ENCODE results near the gene UMPS. TPM values are rescaled to one million over a fixed set of nuclear protein-coding genes. Genes with fewer than 3 reads are reported as not detected.

Gene UMPS
- polyA plus RNA-seq, 1 of the 3 experiments (the other 2 are of a cell fraction) = 25.1 TPM

GRCh38 chr3:124696006-124696405, 34.2 kb upstream of the UMPS start:
- Histone ChIP-seq H3K79me2 (ENCODE audit: insufficient read depth) (no peaks in the 10 kb centered on the region), H3K36me3 (replicated peaks in 1 of 2; ENCODE audit: control insufficient read depth in 1 of 2, insufficient read depth in 2 of 2, low read length in 1 of 2) (no peaks in the 10 kb centered on the region), H3K9ac (no peak overlapping the region), H3K9me2 (no peaks in the 10 kb centered on the region), H3K4me3 (ENCODE audit: low read depth in 2 of 2, low read length in 1 of 2) (no peak overlapping the region), H4K20me1 (ENCODE audit: insufficient read depth) (no peaks in the 10 kb centered on the region), H3K4me2 (no peak overlapping the region), H3K4me1 (ENCODE audit: control insufficient read depth in 1 of 2, insufficient read depth in 2 of 2, low read depth in 1 of 2, low read length in 1 of 2) (peaks cover 2 to 7% of the 10 kb centered on the region in 2 experiments; a peak in 1 of 4 replicates), H3K27ac (ENCODE audit: low read depth in 2 of 2, low read length in 1 of 2) (no peak overlapping the region), H2AFZ (ENCODE audit: low read depth) (no peak overlapping the region), H3K27me3 (ENCODE audit: insufficient read depth) (no peaks in the 10 kb centered on the region), H3F3A (replicated peaks; ENCODE audit: insufficient read depth) (no peaks in the 10 kb centered on the region), H3K9me3 (no peaks in the 10 kb centered on the region)
- WGBS (ENCODE audit: low lambda C conversion rate) = 98% methylated on average over 4 of the region's 4 CpGs
- no peak for TF ChIP-seq NRF1 (IDR thresholded peaks at IDR 0.05; ENCODE audit: low read depth, low read length)
- no peak for TF ChIP-seq MXI1 (IDR thresholded peaks at IDR 0.05; ENCODE audit: low read depth, low read length)
- TF ChIP-seq POLR2AphosphoS5 (IDR thresholded peaks at IDR 0.05; ENCODE audit: low read depth, low read length) = no peak
- TF ChIP-seq FOXJ3 (CRISPR knock-in tag; IDR thresholded peaks at IDR 0.05) = no peak
- no peak for TF ChIP-seq SIN3A (IDR thresholded peaks at IDR 0.05; ENCODE audit: borderline replicate concordance, low read depth, low read length)
- no peak for TF ChIP-seq RFX5 (IDR thresholded peaks at IDR 0.05; ENCODE audit: low read length)
- no peak for TF ChIP-seq FOXM1 (IDR thresholded peaks at IDR 0.05; ENCODE audit: low read depth)
- no peak for TF ChIP-seq CHD2 (IDR thresholded peaks at IDR 0.05; ENCODE audit: low read length, partially characterized antibody)
- no peak for TF ChIP-seq CTCF (IDR thresholded peaks at IDR 0.05)
- no peak for TF ChIP-seq GABPA (IDR thresholded peaks at IDR 0.05; ENCODE audit: low read depth)
- TF ChIP-seq REST (IDR thresholded peaks at IDR 0.05; ENCODE audit: low read depth, low read length) = no peak
- ChIA-PET CTCF (interaction anchor here (0.7 to 4.3 kb wide), 4 partner anchors 7 to 136 kb away, joined by 3 to 17 read pairs (median 10); no protein-coding TSS in a partner anchor), POLR2A (interaction anchor here (0.6 kb wide), 1 partner anchor 12 kb away, joined by 3 read pairs; no protein-coding TSS in a partner anchor)
- no peak for DNase-seq

GRCh38 chr3:124697302-124697701, 33.0 kb upstream of the UMPS start:
- H3K4me2 ChIP-seq = no peak overlapping the region
- no peaks in the 10 kb centered on the region for H4K20me1 ChIP-seq (ENCODE audit: insufficient read depth)
- H3K4me3 ChIP-seq (ENCODE audit: low read depth in 2 of 2, low read length in 1 of 2) = no peak overlapping the region
- H3K79me2 ChIP-seq (ENCODE audit: insufficient read depth) = no peaks in the 10 kb centered on the region
- no peak overlapping the region for H3K9ac ChIP-seq
- no peaks in the 10 kb centered on the region for H3K9me3 ChIP-seq
- H3K36me3 ChIP-seq (replicated peaks in 1 of 2; ENCODE audit: control insufficient read depth in 1 of 2, insufficient read depth in 2 of 2, low read length in 1 of 2) = no peaks in the 10 kb centered on the region
- no peaks in the 10 kb centered on the region for H3K27me3 ChIP-seq (ENCODE audit: insufficient read depth)
- H3K9me2 ChIP-seq = no peaks in the 10 kb centered on the region
- ChIA-PET POLR2A (no interaction called here), CTCF (interaction anchor here (0.9 to 4.3 kb wide), 6 partner anchors 9 to 138 kb away, joined by 3 to 17 read pairs (median 10); no protein-coding TSS in a partner anchor)
- H2AFZ ChIP-seq (ENCODE audit: low read depth) = no peak overlapping the region
- H3K27ac ChIP-seq (ENCODE audit: low read depth in 2 of 2, low read length in 1 of 2) = no peak overlapping the region
- H3F3A ChIP-seq (replicated peaks; ENCODE audit: insufficient read depth) = peaks cover 4% of the 10 kb centered on the region
- 93% methylated on average over 4 of the region's 4 CpGs for WGBS (ENCODE audit: low lambda C conversion rate)
- H3K4me1 ChIP-seq (ENCODE audit: control insufficient read depth in 1 of 2, insufficient read depth in 2 of 2, low read depth in 1 of 2, low read length in 1 of 2) = peaks cover 0 to 13% of the 10 kb centered on the region in 2 experiments; a peak in 2 of 4 replicates
- no peak for DNase-seq
- TF ChIP-seq MXI1 (IDR thresholded peaks at IDR 0.05; ENCODE audit: low read depth, low read length) = no peak
- no peak for TF ChIP-seq FOXJ3 (CRISPR knock-in tag; IDR thresholded peaks at IDR 0.05)
- no peak for TF ChIP-seq CHD2 (IDR thresholded peaks at IDR 0.05; ENCODE audit: low read length, partially characterized antibody)
- no peak for TF ChIP-seq CTCF (IDR thresholded peaks at IDR 0.05)
- TF ChIP-seq JUND (IDR thresholded peaks at IDR 0.05) = no peak
- no peak for TF ChIP-seq REST (IDR thresholded peaks at IDR 0.05; ENCODE audit: low read depth, low read length)
- no peak for TF ChIP-seq NFIC (IDR thresholded peaks at IDR 0.05; ENCODE audit: borderline replicate concordance)
- TF ChIP-seq TAF1 (IDR thresholded peaks at IDR 0.05; ENCODE audit: borderline replicate concordance, low read depth, low read length) = no peak
- no peak for TF ChIP-seq NRF1 (IDR thresholded peaks at IDR 0.05; ENCODE audit: low read depth, low read length)
- no peak for TF ChIP-seq TEAD4 (IDR thresholded peaks at IDR 0.05; ENCODE audit: borderline replicate concordance, insufficient read depth)
